HG03097 (cell line): ENCODE results near the gene RGS18.
"Not testable (repeated sequence)": the region's sequence is repeated elsewhere in the genome, so short reads cannot be mapped to it uniquely, and the experiment has no call there.

Experiments
- ATAC-seq: cut with Tn5 transposase; IDR thresholded peaks from one replicate; pipeline ENCODE4 v1.9.1; 2021; ENCODE audit not compliant: unreplicated experiment, low FRiP score

Gene RGS18

GRCh38 chr1:192162376-192162775, 4.1 kb downstream of the RGS18 start:
- ATAC-seq, result no peak

GRCh38 chr1:192165002-192165401, 6.7 kb downstream of the RGS18 start:
- ATAC-seq, result not testable (repeated sequence)

- no peak for ATAC-seq
Observed at GRCh38 chr1:192167011-192167410, 8.7 kb downstream of the RGS18 start.

GRCh38 chr1:192167911-192168700, 9.8 kb downstream of the RGS18 start:
- no peak for ATAC-seq

GRCh38 chr1:192168964-192169363, 10.7 kb downstream of the RGS18 start:
- no peak for ATAC-seq

- ATAC-seq, result no peak
Observed at GRCh38 chr1:192170196-192170984, 12.1 kb downstream of the RGS18 start.

- no peak for ATAC-seq
Observed at GRCh38 chr1:192171123-192171522, 12.9 kb downstream of the RGS18 start.

GRCh38 chr1:192175971-192176370, 17.7 kb downstream of the RGS18 start:
- ATAC-seq, result no peak

- ATAC-seq, result no peak
Observed at GRCh38 chr1:192183788-192184187, 25.5 kb downstream of the RGS18 start.

- no peak for ATAC-seq
Observed at GRCh38 chr1:192186197-192186596, 27.9 kb downstream of the RGS18 start.

GRCh38 chr1:192190066-192190465, 31.8 kb downstream of the RGS18 start:
- ATAC-seq, result no peak

- no peak for ATAC-seq
Observed at GRCh38 chr1:192201303-192201702, 43.0 kb downstream of the RGS18 start.

- no peak for ATAC-seq
Observed at GRCh38 chr1:192224396-192224795, 66.1 kb downstream of the RGS18 start.

GRCh38 chr1:192224846-192225245, 66.6 kb downstream of the RGS18 start:
- ATAC-seq, result no peak

- no peak for ATAC-seq
Observed at GRCh38 chr1:192225266-192225665, 67.0 kb downstream of the RGS18 start.

GRCh38 chr1:192225703-192226102, 67.4 kb downstream of the RGS18 start:
- no peak for ATAC-seq

- no peak for ATAC-seq
Observed at GRCh38 chr1:192227330-192227729, 69.1 kb downstream of the RGS18 start.

GRCh38 chr1:192227980-192228379, 69.7 kb downstream of the RGS18 start:
- ATAC-seq, result not testable (repeated sequence)

GRCh38 chr1:192232817-192233417, 74.7 kb downstream of the RGS18 start:
- ATAC-seq, result no peak

GRCh38 chr1:192235127-192235526, 76.9 kb downstream of the RGS18 start:
- ATAC-seq, result no peak
